Ascending aorta (tissue), 2 donors: ENCODE results near the gene LTBP1. TPM values are rescaled to one million over a fixed set of nuclear protein-coding genes. Genes with fewer than 3 reads are reported as not detected.
"Not testable (repeated sequence)": the region's sequence is repeated elsewhere in the genome, so short reads cannot be mapped to it uniquely, and the experiment has no call there.

ENCODE experiments used
- DNase-seq, 2 donors: peaks; one replicate each; pipeline ENCODE4 v3.0.0-alpha.2; 2019; ENCODE audit warnings: low spot score in 2 of 2
- H3K27ac ChIP-seq, 2 donors: fragments of 200-600 bp; sonication (generic); one replicate each; pipeline ENCODE4 v1.5.1; 2016 to 2017; ENCODE audit warnings: mild to moderate bottlenecking in 1 of 2
- H3K27me3 ChIP-seq: fragments of 200-600 bp; sonication (generic); one replicate; pipeline ENCODE4 v1.5.1; 2017
- H3K36me3 ChIP-seq, 2 donors: fragments of 200-600 bp; sonication (generic); one replicate each; pipeline ENCODE4 v1.5.1; 2016
- H3K4me1 ChIP-seq, 2 donors: fragments of 200-600 bp; sonication (generic); one replicate each; pipeline ENCODE4 v1.5.1; 2016 to 2017; ENCODE audit warnings: mild to moderate bottlenecking in 1 of 2
- H3K4me3 ChIP-seq, 2 donors: fragments of 200-600 bp; sonication (generic); one replicate each; pipeline ENCODE4 v1.5.1; 2016 to 2017; ENCODE audit warnings: mild to moderate bottlenecking in 1 of 2
- H3K9me3 ChIP-seq, 2 donors: fragments of 200-600 bp; sonication (generic); one replicate each; pipeline ENCODE4 v1.5.1; 2016
- CTCF ChIP-seq, 3 experiments: fragments of 200-600 bp in 2 of 3; fragments of 450-650 bp in 1 of 3; sonication (generic) in 2 of 3; IDR thresholded peaks; one replicate each; pipeline ENCODE4 v1.5.1; 2016 to 2019; ENCODE audit warnings: antibody characterized with exemption in 3 of 3, mild to moderate bottlenecking in 1 of 3, moderate library complexity in 1 of 3
- intact Hi-C: fragments of 100-400 bp; cut with DNase I; formaldehyde crosslinking; loops from one replicate; pipeline ENCODE4 v1.15.1; 2023
- total RNA-seq: library from RNA; depleted of rRNA; stranded (reverse); fragments of >200 nt; gene quantifications from one replicate; pipeline ENCODE4 v1.1.0, GENCODE V29; 2016

The LTBP1 gene
- total RNA-seq, 1 donor from 2014 or later, result 295 TPM

DNA sequence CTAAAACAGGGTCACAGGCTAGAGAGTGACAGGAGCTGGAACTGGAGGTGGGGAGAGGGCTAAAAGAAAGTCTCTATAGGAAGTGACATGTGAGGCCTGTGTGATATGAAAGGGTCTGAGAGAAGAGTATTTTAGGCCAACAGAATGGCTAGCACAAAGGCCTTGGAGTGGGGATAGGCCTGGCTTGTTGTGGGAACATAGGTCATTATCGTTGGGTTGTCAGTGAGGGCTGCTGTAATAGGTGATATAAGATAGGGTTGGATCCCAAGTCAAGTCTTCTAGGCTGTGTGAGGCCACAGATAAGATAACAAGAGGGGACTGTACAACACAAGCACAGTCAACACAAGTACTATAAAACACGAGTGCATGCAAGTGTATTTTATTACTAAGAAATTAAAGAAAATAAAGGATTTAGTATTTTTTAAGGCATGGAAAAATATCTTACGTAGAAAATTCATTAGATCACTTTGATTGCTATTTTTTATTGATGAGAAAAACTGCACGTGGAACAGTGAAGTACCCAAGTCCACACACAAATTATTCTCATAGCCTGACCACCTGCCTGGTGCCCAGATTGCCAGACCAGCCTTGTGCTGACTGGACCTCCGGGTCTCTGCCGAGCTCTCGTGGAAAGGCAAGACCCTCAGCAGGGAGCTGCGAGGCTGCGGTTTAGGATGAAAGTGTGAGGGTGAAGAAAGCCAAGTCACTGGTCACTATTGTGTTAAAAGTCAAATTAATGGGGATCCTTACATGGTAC is 14.1 kb downstream of the LTBP1 start:
- Histone ChIP-seq H3K36me3 (no peaks in the 10 kb centered on the region), H3K4me1 (no peaks in the 10 kb centered on the region), H3K4me3 (no peak overlapping the region), H3K9me3 (no peaks in the 10 kb centered on the region), H3K27ac (no peak overlapping the region), H3K27me3 (no peaks in the 10 kb centered on the region)
- intact Hi-C loops, result no loop called here
- no peak for TF ChIP-seq CTCF (IDR thresholded peaks at IDR 0.05)
- DNase-seq, result no peak

- Histone ChIP-seq H3K27me3 (no peaks in the 10 kb centered on the region), H3K36me3 (no peaks in the 10 kb centered on the region), H3K4me1 (no peaks in the 10 kb centered on the region), H3K27ac (no peak overlapping the region), H3K9me3 (no peaks in the 10 kb centered on the region), H3K4me3 (no peak overlapping the region)
- DNase-seq, result no peak
- no peak for TF ChIP-seq CTCF (IDR thresholded peaks at IDR 0.05)
- intact Hi-C loops, result no loop called here
Measured at GRCh38 chr2:32962690-32963089, 15.9 kb downstream of the LTBP1 start.

- Histone ChIP-seq H3K4me1 (no peaks in the 10 kb centered on the region), H3K27ac (no peak overlapping the region), H3K9me3 (no peaks in the 10 kb centered on the region), H3K27me3 (no peaks in the 10 kb centered on the region), H3K4me3 (no peak overlapping the region), H3K36me3 (no peaks in the 10 kb centered on the region)
- TF ChIP-seq CTCF (IDR thresholded peaks at IDR 0.05), result no peak
- intact Hi-C loops, result no loop called here
- no peak for DNase-seq
Measured at GRCh38 chr2:32963941-32964340, 17.2 kb downstream of the LTBP1 start.

DNA sequence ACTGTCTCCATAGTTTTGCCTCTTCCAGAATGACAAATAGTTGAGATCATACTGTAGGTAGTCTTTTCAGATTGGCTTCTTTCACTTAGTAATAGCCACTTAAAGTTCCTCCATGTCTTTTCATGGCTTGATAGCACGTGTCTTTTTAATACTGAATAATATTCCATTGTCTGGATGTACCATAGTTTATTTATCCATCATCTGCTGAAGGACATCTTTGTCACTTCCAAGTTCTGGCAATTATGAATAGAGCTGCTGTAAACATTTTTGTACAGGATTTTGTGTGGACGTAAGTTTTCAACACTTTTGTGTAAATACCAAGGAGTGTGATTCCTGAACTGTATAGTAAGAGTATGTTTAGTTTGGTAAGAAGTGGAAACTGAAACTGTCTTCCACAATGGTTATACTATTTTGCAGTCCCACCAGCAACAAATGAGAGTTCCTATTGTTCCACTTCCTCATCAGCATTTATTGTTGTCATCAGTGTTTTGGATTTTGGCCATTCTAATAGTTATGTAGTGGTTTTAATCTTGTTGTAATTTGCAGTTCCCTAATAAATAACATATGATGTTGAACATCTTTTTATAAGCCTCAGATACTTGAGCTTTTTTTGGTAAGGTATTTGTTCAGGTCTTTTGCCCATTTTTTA is 18.9 kb downstream of the LTBP1 start:
- H3K4me1 ChIP-seq, result no peaks in the 10 kb centered on the region
- intact Hi-C loops, result no loop called here
- H3K9me3 ChIP-seq, result no peaks in the 10 kb centered on the region
- no peaks in the 10 kb centered on the region for H3K27me3 ChIP-seq
- H3K4me3 ChIP-seq, result no peak overlapping the region
- no peaks in the 10 kb centered on the region for H3K36me3 ChIP-seq
- TF ChIP-seq CTCF (IDR thresholded peaks at IDR 0.05), result no peak
- DNase-seq, result no peak
- H3K27ac ChIP-seq, result no peak overlapping the region

- no peak overlapping the region for H3K27ac ChIP-seq
- DNase-seq, result no peak
- intact Hi-C loops, result no loop called here
Measured at GRCh38 chr2:32969444-32970162, 22.9 kb downstream of the LTBP1 start.

GRCh38 chr2:32973772-32974171 is 27.0 kb downstream of the LTBP1 start:
- intact Hi-C loops, DNase-seq, H3K36me3 ChIP-seq, H3K27me3 ChIP-seq, H3K27ac ChIP-seq, H3K9me3 ChIP-seq, H3K4me3 ChIP-seq, H3K4me1 ChIP-seq: not testable (repeated sequence)

More at GRCh38 chr2:32969444-32970162, 22.9 kb downstream of the LTBP1 start:
- no peak for TF ChIP-seq CTCF (IDR thresholded peaks at IDR 0.05)
- Histone ChIP-seq H3K9me3 (peaks cover 0 to under 1% of the 10 kb centered on the region in 2 donors), H3K27me3 (no peaks in the 10 kb centered on the region), H3K4me1 (no peaks in the 10 kb centered on the region), H3K36me3 (no peaks in the 10 kb centered on the region), H3K4me3 (no peak overlapping the region)
